ENCODE measurements around the gene IL17F. TPM values are rescaled to one million over a fixed set of nuclear protein-coding genes. Genes with fewer than 3 reads are reported as not detected.

IL17F gene
- total RNA-seq, 1 experiment from 2014 or later, result not detected

- H3K9me2 ChIP-seq (ENCODE audit: insufficient read depth), result no peaks in the 10 kb centered on the region
- intact Hi-C loops (cut with micrococcal nuclease), result loop anchor here (1.0 kb wide), 1 partner anchor 99 kb away; no protein-coding TSS in a partner anchor
- no peak overlapping the region for H3K4me2 ChIP-seq (ENCODE audit: low read length)
- ChIA-PET POLR2A (no interaction called here), CTCF (interaction anchor here (4.5 kb wide), 1 partner anchor 99 kb away, joined by 21 read pairs; no protein-coding TSS in a partner anchor), RAD21 (ENCODE audit: low non-redundant PET in 1 of 2, low total read pairs in 2 of 2, uncharacterized antibody in 2 of 2, unreplicated experiment in 2 of 2) (no interaction called here)
- H2AFZ ChIP-seq (ENCODE audit: low read depth, low read length, poor library complexity, severe bottlenecking), result no peak overlapping the region
- no peaks in the 10 kb centered on the region for H3K27me3 ChIP-seq (ENCODE audit: insufficient read depth, low read length)
- peaks cover 44 to 51% of the 10 kb centered on the region in 2 experiments for H3K36me3 ChIP-seq (ENCODE audit: control insufficient read depth in 1 of 2, insufficient read depth in 2 of 2, low read length in 2 of 2)
- ATAC-seq, result no peak
- H3K4me3 ChIP-seq (replicated peaks in 1 of 2; ENCODE audit: low read depth in 1 of 2, low read length in 2 of 2), result no peak overlapping the region
- BruUV-seq (replicated peaks), result no TSS peak
- TF ChIP-seq ZNF274 (IDR thresholded peaks at IDR 0.05; ENCODE audit: low read depth, low read length) (no peak), SIN3A (IDR thresholded peaks at IDR 0.05; ENCODE audit: low read depth) (no peak), SP1 (IDR thresholded peaks at IDR 0.05; ENCODE audit: low read depth) (no peak), REST (IDR thresholded peaks at IDR 0.05; ENCODE audit: low read depth) (no peak), EGR1 (IDR thresholded peaks at IDR 0.05; ENCODE audit: low read depth) (no peak), ELF1 (IDR thresholded peaks at IDR 0.05; ENCODE audit: borderline replicate concordance, low read depth) (no peak), YY1 (IDR thresholded peaks at IDR 0.05; ENCODE audit: extremely low read depth, insufficient replicate concordance, low read depth, low read length) (no peak), ZFX (IDR thresholded peaks at IDR 0.05) (no peak), ZBTB33 (IDR thresholded peaks at IDR 0.05; ENCODE audit: extremely low read depth, insufficient replicate concordance, low read length) (no peak)
- no peak overlapping the region for H3K27ac ChIP-seq (ENCODE audit: low read depth, low read length)
- DNase-seq (ENCODE audit: low read depth, low spot score), result no peak
- H3K9me3 ChIP-seq (ENCODE audit: control insufficient read depth in 1 of 2, insufficient read depth in 1 of 2, low read depth in 1 of 2, low read length in 2 of 2), result no peaks in the 10 kb centered on the region
- H3K9ac ChIP-seq (ENCODE audit: low read length), result no peak overlapping the region
- H3K79me2 ChIP-seq (ENCODE audit: insufficient read depth, low read length), result 0 out of 2 replicates have a peak, but pooled peaks cover 2% of the 10 kb centered on the region
- peaks cover under 1% of the 10 kb centered on the region; the same call in 1 of the 2 replicates for H4K20me1 ChIP-seq (ENCODE audit: insufficient read depth)
- no peaks in the 10 kb centered on the region for H3K4me1 ChIP-seq (ENCODE audit: control insufficient read depth in 1 of 2, insufficient read depth in 2 of 2, low read length in 2 of 2)
These were observed 18.5 kb upstream of the IL17F start for GRCh38 chr6:52262620-52263344.
